GM13977 (cell line): ENCODE results near the gene LPAR1.

Experiments
- DNase-seq: peaks from one replicate; pipeline ENCODE4 v3.0.0; 2012; ENCODE audit warnings: low spot score
- in situ Hi-C: fragments of 300-500 bp; cut with MboI; formaldehyde crosslinking; loops from one replicate; pipeline ENCODE4 v1.12.0; 2022; ENCODE audit warnings: low sequenced_read_pairs, low pct_unique_long_range_greater_than_20kb, mixed read lengths, inconsistent platforms; ENCODE audit not compliant: unreplicated experiment
- TF ChIP-seq, protein P1 (sequence below): IDR thresholded peaks from 2 replicates; pipeline ENCODE4 v1.5.1; 2012; ENCODE audit warnings: mild to moderate bottlenecking, control low read depth; ENCODE audit not compliant: insufficient read depth; ENCODE audit errors: extremely low read depth, missing control alignments

Gene LPAR1

DNA sequence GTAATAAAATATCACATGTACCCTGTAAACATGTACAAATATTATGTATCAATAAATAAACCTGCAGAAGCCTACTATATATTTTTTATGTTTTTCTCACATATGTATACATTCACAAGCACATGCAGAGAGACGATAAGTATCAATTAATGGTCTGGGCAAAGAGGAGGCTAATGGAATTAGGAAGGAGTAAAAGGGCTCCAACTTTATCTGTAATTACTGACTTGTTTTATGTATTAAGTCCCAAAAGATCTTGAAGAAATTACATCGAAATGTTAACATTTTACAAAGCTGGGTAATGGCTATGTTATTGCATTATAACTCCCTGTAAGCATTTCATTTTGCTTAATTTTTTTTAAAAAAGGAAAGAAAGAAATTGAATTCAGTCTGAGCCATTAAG is 78.0 kb downstream of the LPAR1 start:
- in situ Hi-C loops: loop anchor here (25.0 kb wide), 1 partner anchor 102 kb away; no protein-coding TSS in a partner anchor
- DNase-seq: no peak
- TF ChIP-seq, protein P1, sequence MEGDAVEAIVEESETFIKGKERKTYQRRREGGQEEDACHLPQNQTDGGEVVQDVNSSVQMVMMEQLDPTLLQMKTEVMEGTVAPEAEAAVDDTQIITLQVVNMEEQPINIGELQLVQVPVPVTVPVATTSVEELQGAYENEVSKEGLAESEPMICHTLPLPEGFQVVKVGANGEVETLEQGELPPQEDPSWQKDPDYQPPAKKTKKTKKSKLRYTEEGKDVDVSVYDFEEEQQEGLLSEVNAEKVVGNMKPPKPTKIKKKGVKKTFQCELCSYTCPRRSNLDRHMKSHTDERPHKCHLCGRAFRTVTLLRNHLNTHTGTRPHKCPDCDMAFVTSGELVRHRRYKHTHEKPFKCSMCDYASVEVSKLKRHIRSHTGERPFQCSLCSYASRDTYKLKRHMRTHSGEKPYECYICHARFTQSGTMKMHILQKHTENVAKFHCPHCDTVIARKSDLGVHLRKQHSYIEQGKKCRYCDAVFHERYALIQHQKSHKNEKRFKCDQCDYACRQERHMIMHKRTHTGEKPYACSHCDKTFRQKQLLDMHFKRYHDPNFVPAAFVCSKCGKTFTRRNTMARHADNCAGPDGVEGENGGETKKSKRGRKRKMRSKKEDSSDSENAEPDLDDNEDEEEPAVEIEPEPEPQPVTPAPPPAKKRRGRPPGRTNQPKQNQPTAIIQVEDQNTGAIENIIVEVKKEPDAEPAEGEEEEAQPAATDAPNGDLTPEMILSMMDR: no peak

DNA sequence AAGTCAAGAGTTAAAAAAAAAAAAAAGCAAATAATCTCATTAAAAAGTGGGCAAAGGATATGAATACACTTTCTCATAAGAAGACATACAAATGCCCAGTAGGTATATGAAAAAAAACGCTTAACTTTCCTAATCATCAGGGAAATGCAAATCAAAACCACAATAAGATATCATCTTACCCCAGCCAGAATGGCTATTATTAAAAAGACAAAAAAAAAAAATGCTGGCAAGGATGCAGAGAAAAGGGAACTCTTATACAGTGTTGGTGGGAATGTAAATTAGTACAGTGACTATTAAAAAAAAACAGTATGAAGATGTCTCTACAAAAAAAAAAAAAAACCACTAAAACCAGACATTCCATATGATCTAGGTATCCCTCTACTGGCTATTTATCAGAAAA is 79.4 kb downstream of the LPAR1 start:
- no peak for DNase-seq
- TF ChIP-seq, protein P1: no peak
- in situ Hi-C loops: loop anchor here (25.0 kb wide), 1 partner anchor 103 kb away; no protein-coding TSS in a partner anchor

DNA sequence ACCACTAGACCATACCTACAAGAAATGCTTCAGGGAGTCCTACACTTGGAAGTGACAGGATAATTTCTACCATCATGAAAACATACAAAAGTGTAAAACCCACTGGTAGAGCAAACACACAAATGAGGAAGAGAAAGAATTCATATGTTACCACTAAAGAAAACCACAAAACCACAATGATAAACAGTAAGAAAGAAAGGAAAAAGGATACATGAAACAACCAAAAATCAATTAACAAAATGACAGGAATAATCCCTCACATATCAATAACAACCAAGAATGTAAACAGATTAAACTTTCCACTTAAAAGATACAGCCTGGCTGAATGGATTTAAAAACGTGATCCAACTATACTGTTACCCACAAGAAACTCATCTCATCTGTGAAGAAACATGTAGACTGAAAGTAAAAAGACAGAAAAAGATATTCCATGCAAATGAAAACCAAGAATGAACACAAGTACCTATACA is 83.4 kb downstream of the LPAR1 start:
- TF ChIP-seq, protein P1: no peak
- DNase-seq: no peak
- in situ Hi-C loops: loop anchor here (25.0 kb wide), 1 partner anchor 107 kb away; no protein-coding TSS in a partner anchor

DNA sequence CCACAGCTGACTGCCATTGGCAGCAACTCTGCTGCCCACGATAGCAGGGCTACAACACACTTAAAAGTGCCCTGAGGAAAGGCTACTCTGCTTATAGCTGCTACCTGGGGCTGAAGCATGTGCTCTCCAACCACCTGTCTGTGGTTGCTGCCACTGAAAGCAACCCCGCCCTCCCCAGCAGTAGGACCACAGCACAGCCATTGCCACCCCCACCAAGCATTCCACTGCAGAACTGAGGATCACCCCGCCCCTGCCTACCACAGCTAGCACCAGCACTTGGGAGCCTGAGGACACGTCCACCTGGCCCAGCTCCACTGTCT is 85.8 kb downstream of the LPAR1 start:
- in situ Hi-C loops: loop anchor here (25.0 kb wide), 1 partner anchor 110 kb away; no protein-coding TSS in a partner anchor
- TF ChIP-seq, protein P1: no peak
- DNase-seq: no peak

DNA sequence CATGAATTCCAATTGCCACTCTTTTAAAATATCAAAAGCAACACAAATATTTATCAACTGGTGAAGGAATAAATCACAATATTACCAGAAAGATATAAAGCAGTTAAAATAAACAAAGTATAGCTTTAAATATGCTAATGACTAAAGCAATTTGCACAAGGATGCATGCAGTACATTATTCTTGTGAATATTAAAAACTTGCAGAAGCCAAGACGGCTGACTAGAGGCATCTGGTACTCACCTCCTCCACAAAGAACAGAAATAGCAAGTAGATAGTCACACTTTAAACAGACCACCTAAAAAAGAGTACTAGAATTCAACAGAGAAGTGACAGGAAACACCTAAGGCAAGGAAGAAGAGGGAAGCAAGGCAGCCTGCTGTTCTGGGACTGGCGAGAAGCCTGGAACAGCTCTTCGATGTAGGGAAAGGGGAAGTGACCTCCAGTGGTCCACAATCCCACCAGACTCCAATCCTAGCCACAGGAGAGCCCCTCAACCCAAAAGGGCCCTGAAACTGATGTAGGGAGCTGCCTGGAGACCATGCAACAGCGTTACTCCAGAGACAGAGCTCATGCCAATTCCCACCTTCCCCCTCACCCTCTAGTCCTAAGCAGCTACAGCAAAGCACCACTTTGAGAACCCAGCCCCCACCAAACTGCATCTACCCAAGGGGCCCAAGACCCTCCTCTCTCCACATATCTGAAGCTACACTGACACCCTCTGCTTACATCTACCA is 86.3 kb downstream of the LPAR1 start:
- in situ Hi-C loops: loop anchor here (25.0 kb wide), 1 partner anchor 110 kb away; no protein-coding TSS in a partner anchor
- no peak for DNase-seq
- TF ChIP-seq, protein P1: no peak

DNA sequence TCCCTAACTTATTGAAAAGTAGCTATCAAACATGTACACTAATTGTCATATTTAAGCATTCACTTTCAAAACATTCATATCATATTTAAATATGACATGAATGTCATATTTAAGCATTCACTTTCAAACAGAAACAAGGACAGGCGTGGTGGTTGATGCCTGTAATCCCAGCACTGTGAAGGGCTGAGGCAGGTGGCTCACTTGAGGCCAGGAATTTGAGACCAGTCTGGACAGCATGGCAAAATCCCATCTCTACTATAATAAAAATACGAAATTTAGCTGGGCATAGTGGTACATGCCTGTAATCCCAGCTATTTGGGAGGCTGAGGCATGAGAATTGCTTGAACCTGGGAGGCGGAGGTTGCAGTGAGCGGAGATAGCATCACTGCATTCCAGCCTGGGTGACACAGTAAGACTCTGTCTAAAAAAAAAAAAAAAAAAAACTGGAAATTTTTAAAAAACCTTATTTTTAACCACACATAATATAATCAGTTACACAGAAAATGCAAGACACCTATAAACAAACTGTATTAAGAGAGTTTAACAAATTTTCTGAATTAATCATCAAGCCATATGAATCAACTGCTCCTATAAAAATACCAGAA is 88.1 kb downstream of the LPAR1 start:
- TF ChIP-seq, protein P1: no peak
- no peak for DNase-seq
- in situ Hi-C loops: loop anchor here (25.0 kb wide), 1 partner anchor 112 kb away; no protein-coding TSS in a partner anchor
